ENCODE results near the gene FAU. TPM values are rescaled to one million over a fixed set of nuclear protein-coding genes. Genes with fewer than 3 reads are reported as not detected.
A peak's percentile ranks its signal among the peaks of the same experiment; 100 is the strongest.

Gene FAU
- total and polyA plus RNA-seq, 2 of the 13 experiments (the other 11 are each of a cell fraction or from before 2014, with no cell fraction given), result 374 to 869 TPM

DNA sequence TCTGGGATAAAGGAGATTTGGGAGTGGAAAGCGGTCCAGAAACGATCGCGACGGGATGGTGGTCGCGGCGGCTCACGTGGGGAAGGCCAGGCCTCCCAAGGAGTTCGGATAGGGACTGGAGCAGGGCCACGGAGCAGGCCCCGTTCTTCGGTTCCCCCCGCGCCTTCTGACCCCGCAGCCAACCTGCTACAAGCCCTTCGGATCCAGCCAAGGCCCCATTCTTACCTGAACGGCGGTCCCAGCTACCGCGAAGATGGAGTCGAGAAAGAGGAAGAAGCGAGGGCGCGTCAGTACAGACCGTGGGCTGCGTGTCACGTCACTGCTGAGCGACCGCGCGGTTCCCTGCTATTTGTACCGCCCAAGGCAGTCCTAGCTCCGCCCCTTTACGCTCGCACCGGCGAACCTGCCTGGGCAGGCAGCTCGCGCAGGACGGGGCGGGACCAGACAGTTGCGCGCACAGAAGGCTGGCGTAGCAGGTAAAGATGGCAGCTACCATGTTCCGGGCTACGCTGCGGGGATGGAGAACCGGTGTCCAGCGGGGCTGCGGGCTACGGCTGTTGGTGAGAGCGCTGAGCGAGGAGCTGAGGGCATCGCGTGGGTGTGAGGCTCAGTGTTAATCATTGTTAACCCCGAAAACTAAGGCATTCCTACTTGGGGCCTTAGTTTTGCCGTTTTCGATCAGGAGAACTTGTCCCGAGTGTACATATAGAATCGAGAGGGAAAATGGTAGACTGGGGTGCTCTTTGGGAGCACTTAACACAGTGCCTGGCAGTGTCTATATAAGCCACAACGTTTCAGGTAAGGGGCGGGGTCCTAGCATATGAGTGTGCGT lies at the start of gene FAU, which contains the start of gene MRPL49 (continued):
- TF ChIP-seq ISX (CRISPR knock-in tag; conservative IDR thresholded peaks at IDR 0.05) (no peak), TP53 (CRISPR knock-in tag; conservative IDR thresholded peaks at IDR 0.05) (peak; percentile 84; the same call in 1 of the 2 replicates), ZNF549 (CRISPR knock-in tag; IDR thresholded peaks at IDR 0.05) (no peak), GTF2F1 (IDR thresholded peaks at IDR 0.05; ENCODE audit: low read length) (peak; percentile 35; the same call in 1 of the 2 replicates), RCOR2 (CRISPR knock-in tag; IDR thresholded peaks at IDR 0.05) (no peak), ZNF775 (CRISPR knock-in tag; IDR thresholded peaks at IDR 0.05; ENCODE audit: borderline replicate concordance) (peak; percentile 55; the same call in 1 of the 2 replicates), MED1 (CRISPR knock-in tag; IDR thresholded peaks at IDR 0.05) (peak; percentile 80), MAZ (IDR thresholded peaks at IDR 0.05; ENCODE audit: borderline replicate concordance, low read depth, low read length) (no peak), MAZ (CRISPR knock-in tag; IDR thresholded peaks at IDR 0.05; ENCODE audit: low read depth) (peak; percentile 86; the same call in 1 of the 2 replicates), CCAR2 (optimal IDR thresholded peaks at IDR 0.05; ENCODE audit: low read depth, low read length) (no peak), SMYD3 (CRISPR knock-in tag; IDR thresholded peaks at IDR 0.05) (no peak), EEA1 (CRISPR knock-in tag; IDR thresholded peaks at IDR 0.05; ENCODE audit: borderline replicate concordance) (no peak), ZNF432 (CRISPR knock-in tag; IDR thresholded peaks at IDR 0.05; ENCODE audit: borderline replicate concordance) (no peak), NR2C2 (CRISPR knock-in tag; IDR thresholded peaks at IDR 0.05; ENCODE audit: borderline replicate concordance) (peak; percentile 93), ZNF329 (CRISPR knock-in tag; IDR thresholded peaks at IDR 0.05; ENCODE audit: low read depth) (peak; percentile 36; the same call in 1 of the 2 replicates), ZNF230 (CRISPR knock-in tag; IDR thresholded peaks at IDR 0.05) (peak; percentile 74; the same call in 1 of the 2 replicates), SP140L (CRISPR knock-in tag; IDR thresholded peaks at IDR 0.05; ENCODE audit: borderline replicate concordance) (no peak), ZNF251 (CRISPR knock-in tag; IDR thresholded peaks at IDR 0.05) (no peak), HNRNPUL1 (IDR thresholded peaks at IDR 0.05; ENCODE audit: low read depth, low read length) (no peak), ZSCAN29 (CRISPR knock-in tag; conservative IDR thresholded peaks at IDR 0.05) (no peak), MED8 (CRISPR knock-in tag; IDR thresholded peaks at IDR 0.05; ENCODE audit: insufficient replicate concordance) (peak; percentile 80), KDM1A (CRISPR knock-in tag; IDR thresholded peaks at IDR 0.05) (no peak), MED13 (CRISPR knock-in tag; IDR thresholded peaks at IDR 0.05) (0 out of 2 replicates have a peak, but pooled peaks have one; percentile 19), CBX1 (IDR thresholded peaks at IDR 0.05; ENCODE audit: low read depth) (no peak)
- TF ChIP-seq, protein P1, sequence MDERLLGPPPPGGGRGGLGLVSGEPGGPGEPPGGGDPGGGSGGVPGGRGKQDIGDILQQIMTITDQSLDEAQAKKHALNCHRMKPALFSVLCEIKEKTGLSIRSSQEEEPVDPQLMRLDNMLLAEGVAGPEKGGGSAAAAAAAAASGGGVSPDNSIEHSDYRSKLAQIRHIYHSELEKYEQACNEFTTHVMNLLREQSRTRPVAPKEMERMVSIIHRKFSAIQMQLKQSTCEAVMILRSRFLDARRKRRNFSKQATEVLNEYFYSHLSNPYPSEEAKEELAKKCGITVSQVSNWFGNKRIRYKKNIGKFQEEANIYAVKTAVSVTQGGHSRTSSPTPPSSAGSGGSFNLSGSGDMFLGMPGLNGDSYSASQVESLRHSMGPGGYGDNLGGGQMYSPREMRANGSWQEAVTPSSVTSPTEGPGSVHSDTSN (CRISPR knock-in tag; IDR thresholded peaks at IDR 0.05), result 0 out of 2 replicates have a peak, but pooled peaks have one; percentile 42
- TF ChIP-seq, protein P2, sequence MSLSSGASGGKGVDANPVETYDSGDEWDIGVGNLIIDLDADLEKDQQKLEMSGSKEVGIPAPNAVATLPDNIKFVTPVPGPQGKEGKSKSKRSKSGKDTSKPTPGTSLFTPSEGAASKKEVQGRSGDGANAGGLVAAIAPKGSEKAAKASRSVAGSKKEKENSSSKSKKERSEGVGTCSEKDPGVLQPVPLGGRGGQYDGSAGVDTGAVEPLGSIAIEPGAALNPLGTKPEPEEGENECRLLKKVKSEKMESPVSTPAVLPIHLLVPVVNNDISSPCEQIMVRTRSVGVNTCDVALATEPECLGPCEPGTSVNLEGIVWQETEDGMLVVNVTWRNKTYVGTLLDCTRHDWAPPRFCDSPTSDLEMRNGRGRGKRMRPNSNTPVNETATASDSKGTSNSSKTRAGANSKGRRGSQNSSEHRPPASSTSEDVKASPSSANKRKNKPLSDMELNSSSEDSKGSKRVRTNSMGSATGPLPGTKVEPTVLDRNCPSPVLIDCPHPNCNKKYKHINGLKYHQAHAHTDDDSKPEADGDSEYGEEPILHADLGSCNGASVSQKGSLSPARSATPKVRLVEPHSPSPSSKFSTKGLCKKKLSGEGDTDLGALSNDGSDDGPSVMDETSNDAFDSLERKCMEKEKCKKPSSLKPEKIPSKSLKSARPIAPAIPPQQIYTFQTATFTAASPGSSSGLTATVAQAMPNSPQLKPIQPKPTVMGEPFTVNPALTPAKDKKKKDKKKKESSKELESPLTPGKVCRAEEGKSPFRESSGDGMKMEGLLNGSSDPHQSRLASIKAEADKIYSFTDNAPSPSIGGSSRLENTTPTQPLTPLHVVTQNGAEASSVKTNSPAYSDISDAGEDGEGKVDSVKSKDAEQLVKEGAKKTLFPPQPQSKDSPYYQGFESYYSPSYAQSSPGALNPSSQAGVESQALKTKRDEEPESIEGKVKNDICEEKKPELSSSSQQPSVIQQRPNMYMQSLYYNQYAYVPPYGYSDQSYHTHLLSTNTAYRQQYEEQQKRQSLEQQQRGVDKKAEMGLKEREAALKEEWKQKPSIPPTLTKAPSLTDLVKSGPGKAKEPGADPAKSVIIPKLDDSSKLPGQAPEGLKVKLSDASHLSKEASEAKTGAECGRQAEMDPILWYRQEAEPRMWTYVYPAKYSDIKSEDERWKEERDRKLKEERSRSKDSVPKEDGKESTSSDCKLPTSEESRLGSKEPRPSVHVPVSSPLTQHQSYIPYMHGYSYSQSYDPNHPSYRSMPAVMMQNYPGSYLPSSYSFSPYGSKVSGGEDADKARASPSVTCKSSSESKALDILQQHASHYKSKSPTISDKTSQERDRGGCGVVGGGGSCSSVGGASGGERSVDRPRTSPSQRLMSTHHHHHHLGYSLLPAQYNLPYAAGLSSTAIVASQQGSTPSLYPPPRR (CRISPR knock-in tag; IDR thresholded peaks at IDR 0.05; ENCODE audit: borderline replicate concordance), result peak; percentile 31; the same call in 1 of the 2 replicates

Measured in HepG2 (cell line).